ENCODE results near the gene GPM6B.

GRCh38 chrX:13840121-13840520, 23.2 kb upstream of the GPM6B start:
- no peak for TF ChIP-seq POLR2A (IDR thresholded peaks at IDR 0.05; ENCODE audit: low read length)
- TF ChIP-seq GATA1 (IDR thresholded peaks at IDR 0.05; ENCODE audit: low read depth, low read length) = no peak
